Measurements from ENCODE around the gene CLDN9.

DNA sequence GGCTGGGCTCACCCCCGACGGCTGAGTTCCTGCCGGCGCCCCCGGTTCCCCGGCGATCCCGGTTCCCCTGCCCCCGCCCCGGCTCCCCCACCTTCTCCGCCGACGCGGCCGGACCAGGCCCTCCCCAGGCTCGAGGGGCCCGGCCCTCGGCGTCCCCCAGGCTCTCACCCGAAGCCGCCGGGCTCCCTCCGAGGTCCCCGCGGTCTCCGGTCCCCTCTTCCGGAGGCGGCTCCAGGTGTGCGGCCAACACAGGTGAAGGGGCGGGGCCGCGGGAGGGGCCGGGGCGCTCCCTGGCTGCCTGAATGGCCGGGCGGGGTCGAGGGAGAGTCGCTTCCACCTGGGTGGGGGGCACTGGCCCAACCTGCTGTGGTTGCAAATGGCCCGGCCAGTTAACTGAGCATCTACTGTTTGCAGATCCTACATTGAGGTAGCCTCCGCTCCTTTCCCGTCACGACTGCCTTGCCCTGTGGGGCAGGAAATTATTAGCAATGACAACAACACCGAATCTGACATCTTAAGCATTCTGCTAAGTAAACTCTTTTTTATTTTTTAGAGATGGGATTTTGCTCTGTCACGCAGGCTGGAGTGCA lies 24.1 kb downstream of the CLDN9 start, which contains the start of gene BICDL2:
- TF ChIP-seq ZBTB7A (IDR thresholded peaks at IDR 0.05; ENCODE audit: borderline replicate concordance, control insufficient read depth, low read depth, low read length) (no peak), MIER1 (IDR thresholded peaks at IDR 0.05; ENCODE audit: low read depth) (no peak), MEIS2 (IDR thresholded peaks at IDR 0.05; ENCODE audit: partially characterized antibody) (no peak), MTA3 (IDR thresholded peaks at IDR 0.05; ENCODE audit: borderline replicate concordance) (no peak), ZNF644 (tag; IDR thresholded peaks at IDR 0.05; ENCODE audit: low read depth) (no peak), GABPB1 (CRISPR knock-in tag; IDR thresholded peaks at IDR 0.05) (no peak), ZNF121 (CRISPR knock-in tag; conservative IDR thresholded peaks at IDR 0.05) (no peak), POLR2AphosphoS5 (IDR thresholded peaks at IDR 0.05; ENCODE audit: control insufficient read depth, insufficient read depth, low read depth, low read length) (no peak)
- TF ChIP-seq, protein P1, sequence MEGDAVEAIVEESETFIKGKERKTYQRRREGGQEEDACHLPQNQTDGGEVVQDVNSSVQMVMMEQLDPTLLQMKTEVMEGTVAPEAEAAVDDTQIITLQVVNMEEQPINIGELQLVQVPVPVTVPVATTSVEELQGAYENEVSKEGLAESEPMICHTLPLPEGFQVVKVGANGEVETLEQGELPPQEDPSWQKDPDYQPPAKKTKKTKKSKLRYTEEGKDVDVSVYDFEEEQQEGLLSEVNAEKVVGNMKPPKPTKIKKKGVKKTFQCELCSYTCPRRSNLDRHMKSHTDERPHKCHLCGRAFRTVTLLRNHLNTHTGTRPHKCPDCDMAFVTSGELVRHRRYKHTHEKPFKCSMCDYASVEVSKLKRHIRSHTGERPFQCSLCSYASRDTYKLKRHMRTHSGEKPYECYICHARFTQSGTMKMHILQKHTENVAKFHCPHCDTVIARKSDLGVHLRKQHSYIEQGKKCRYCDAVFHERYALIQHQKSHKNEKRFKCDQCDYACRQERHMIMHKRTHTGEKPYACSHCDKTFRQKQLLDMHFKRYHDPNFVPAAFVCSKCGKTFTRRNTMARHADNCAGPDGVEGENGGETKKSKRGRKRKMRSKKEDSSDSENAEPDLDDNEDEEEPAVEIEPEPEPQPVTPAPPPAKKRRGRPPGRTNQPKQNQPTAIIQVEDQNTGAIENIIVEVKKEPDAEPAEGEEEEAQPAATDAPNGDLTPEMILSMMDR (IDR thresholded peaks at IDR 0.05 in 2 of 3, conservative IDR thresholded peaks at IDR 0.05 in 1 of 3; ENCODE audit: insufficient read depth in 2 of 3, low read depth in 1 of 3, low read length in 3 of 3): no peak
- TF ChIP-seq, protein P2, sequence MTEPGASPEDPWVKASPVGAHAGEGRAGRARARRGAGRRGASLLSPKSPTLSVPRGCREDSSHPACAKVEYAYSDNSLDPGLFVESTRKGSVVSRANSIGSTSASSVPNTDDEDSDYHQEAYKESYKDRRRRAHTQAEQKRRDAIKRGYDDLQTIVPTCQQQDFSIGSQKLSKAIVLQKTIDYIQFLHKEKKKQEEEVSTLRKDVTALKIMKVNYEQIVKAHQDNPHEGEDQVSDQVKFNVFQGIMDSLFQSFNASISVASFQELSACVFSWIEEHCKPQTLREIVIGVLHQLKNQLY (CRISPR knock-in tag; conservative IDR thresholded peaks at IDR 0.05): no peak
- TF ChIP-seq, protein P3, sequence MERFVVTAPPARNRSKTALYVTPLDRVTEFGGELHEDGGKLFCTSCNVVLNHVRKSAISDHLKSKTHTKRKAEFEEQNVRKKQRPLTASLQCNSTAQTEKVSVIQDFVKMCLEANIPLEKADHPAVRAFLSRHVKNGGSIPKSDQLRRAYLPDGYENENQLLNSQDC (CRISPR knock-in tag; IDR thresholded peaks at IDR 0.05): no peak
- TF ChIP-seq, protein P4, sequence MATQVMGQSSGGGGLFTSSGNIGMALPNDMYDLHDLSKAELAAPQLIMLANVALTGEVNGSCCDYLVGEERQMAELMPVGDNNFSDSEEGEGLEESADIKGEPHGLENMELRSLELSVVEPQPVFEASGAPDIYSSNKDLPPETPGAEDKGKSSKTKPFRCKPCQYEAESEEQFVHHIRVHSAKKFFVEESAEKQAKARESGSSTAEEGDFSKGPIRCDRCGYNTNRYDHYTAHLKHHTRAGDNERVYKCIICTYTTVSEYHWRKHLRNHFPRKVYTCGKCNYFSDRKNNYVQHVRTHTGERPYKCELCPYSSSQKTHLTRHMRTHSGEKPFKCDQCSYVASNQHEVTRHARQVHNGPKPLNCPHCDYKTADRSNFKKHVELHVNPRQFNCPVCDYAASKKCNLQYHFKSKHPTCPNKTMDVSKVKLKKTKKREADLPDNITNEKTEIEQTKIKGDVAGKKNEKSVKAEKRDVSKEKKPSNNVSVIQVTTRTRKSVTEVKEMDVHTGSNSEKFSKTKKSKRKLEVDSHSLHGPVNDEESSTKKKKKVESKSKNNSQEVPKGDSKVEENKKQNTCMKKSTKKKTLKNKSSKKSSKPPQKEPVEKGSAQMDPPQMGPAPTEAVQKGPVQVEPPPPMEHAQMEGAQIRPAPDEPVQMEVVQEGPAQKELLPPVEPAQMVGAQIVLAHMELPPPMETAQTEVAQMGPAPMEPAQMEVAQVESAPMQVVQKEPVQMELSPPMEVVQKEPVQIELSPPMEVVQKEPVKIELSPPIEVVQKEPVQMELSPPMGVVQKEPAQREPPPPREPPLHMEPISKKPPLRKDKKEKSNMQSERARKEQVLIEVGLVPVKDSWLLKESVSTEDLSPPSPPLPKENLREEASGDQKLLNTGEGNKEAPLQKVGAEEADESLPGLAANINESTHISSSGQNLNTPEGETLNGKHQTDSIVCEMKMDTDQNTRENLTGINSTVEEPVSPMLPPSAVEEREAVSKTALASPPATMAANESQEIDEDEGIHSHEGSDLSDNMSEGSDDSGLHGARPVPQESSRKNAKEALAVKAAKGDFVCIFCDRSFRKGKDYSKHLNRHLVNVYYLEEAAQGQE (IDR thresholded peaks at IDR 0.05; ENCODE audit: borderline replicate concordance): no peak
- TF ChIP-seq, protein P4 (CRISPR knock-in tag; IDR thresholded peaks at IDR 0.05; ENCODE audit: low read depth): no peak
- TF ChIP-seq, protein P5, sequence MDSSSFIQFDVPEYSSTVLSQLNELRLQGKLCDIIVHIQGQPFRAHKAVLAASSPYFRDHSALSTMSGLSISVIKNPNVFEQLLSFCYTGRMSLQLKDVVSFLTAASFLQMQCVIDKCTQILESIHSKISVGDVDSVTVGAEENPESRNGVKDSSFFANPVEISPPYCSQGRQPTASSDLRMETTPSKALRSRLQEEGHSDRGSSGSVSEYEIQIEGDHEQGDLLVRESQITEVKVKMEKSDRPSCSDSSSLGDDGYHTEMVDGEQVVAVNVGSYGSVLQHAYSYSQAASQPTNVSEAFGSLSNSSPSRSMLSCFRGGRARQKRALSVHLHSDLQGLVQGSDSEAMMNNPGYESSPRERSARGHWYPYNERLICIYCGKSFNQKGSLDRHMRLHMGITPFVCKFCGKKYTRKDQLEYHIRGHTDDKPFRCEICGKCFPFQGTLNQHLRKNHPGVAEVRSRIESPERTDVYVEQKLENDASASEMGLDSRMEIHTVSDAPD (CRISPR knock-in tag; IDR thresholded peaks at IDR 0.05): no peak
